Astrocyte (in vitro differentiated cells and primary cell): ENCODE measurements around the gene CES1. TPM values are rescaled to one million over a fixed set of nuclear protein-coding genes. Genes with fewer than 3 reads are reported as not detected.
"Not testable (repeated sequence)": the region's sequence is repeated elsewhere in the genome, so short reads cannot be mapped to it uniquely, and the experiment has no call there.

Experiments
- DNase-seq: peaks from one replicate; pipeline ENCODE4 v3.0.0-alpha.2; 2010; ENCODE audit warnings: low read depth
- FAIRE-seq: peaks from 2 replicates; lab custom pipeline; 2011; peaks lifted over from hg19 to GRCh38; lab: Jason Lieb, UNC
- H2AFZ ChIP-seq: 2 replicates; pipeline ENCODE4 v1.6.0; 2012; ENCODE audit warnings: low read depth, low read length, inconsistent platforms
- H3K27ac ChIP-seq: 2 replicates; pipeline ENCODE4 v1.5.1; 2011; ENCODE audit warnings: low read depth, low read length, inconsistent platforms
- H3K27me3 ChIP-seq: 2 replicates; pipeline ENCODE4 v1.6.0; 2011; ENCODE audit warnings: low read length, inconsistent platforms; ENCODE audit not compliant: insufficient read depth
- H3K36me3 ChIP-seq: 2 replicates; pipeline ENCODE4 v1.5.1; 2011; ENCODE audit warnings: low read length, inconsistent platforms; ENCODE audit not compliant: insufficient read depth
- H3K4me1 ChIP-seq: 2 replicates; pipeline ENCODE4 v1.5.1; 2011; ENCODE audit warnings: low read length, inconsistent platforms; ENCODE audit not compliant: insufficient read depth
- H3K4me2 ChIP-seq: 2 replicates; pipeline ENCODE4 v1.6.0; 2012; ENCODE audit warnings: low read length, inconsistent platforms
- H3K4me3 ChIP-seq: 2 replicates; pipeline ENCODE4 v1.5.1; 2011; ENCODE audit warnings: low read depth, mild to moderate bottlenecking, low read length, inconsistent platforms; ENCODE audit not compliant: insufficient read depth
- H3K79me2 ChIP-seq: 2 replicates; pipeline ENCODE4 v1.6.0; 2012; ENCODE audit warnings: mild to moderate bottlenecking, low read length, inconsistent platforms; ENCODE audit not compliant: insufficient read depth
- H3K9ac ChIP-seq: 2 replicates; pipeline ENCODE4 v1.6.0; 2012; ENCODE audit warnings: mild to moderate bottlenecking, low read length, inconsistent platforms
- H3K9me3 ChIP-seq: 2 replicates; pipeline ENCODE4 v1.5.1; 2012; ENCODE audit warnings: low read depth, mild to moderate bottlenecking, low read length, inconsistent platforms; ENCODE audit not compliant: insufficient read depth
- H4K20me1 ChIP-seq: 2 replicates; pipeline ENCODE4 v1.6.0; 2012; ENCODE audit warnings: low read length, inconsistent platforms; ENCODE audit not compliant: insufficient read depth
- H3K27ac Mint-ChIP-seq: one replicate; pipeline ENCODE4 v1.8.0; 2021; ENCODE audit warnings: mild to moderate bottlenecking, mixed read lengths; ENCODE audit not compliant: unreplicated experiment
- H3K27me3 Mint-ChIP-seq: one replicate; pipeline ENCODE4 v1.8.0; 2021; ENCODE audit warnings: low read depth, mixed read lengths; ENCODE audit not compliant: unreplicated experiment
- H3K36me3 Mint-ChIP-seq: one replicate; pipeline ENCODE4 v1.8.0; 2021; ENCODE audit warnings: low read depth, mixed read lengths; ENCODE audit not compliant: unreplicated experiment
- H3K4me1 Mint-ChIP-seq: one replicate; pipeline ENCODE4 v1.8.0; 2021; ENCODE audit warnings: low read depth, mixed read lengths; ENCODE audit not compliant: unreplicated experiment
- H3K4me3 Mint-ChIP-seq: one replicate; pipeline ENCODE4 v1.8.0; 2021; ENCODE audit warnings: mild to moderate bottlenecking, moderate library complexity, mixed read lengths; ENCODE audit not compliant: unreplicated experiment
- H3K9me3 Mint-ChIP-seq: one replicate; pipeline ENCODE4 v1.8.0; 2021; ENCODE audit warnings: mild to moderate bottlenecking, mixed read lengths; ENCODE audit not compliant: unreplicated experiment
- EZH2 ChIP-seq: IDR thresholded peaks from 2 replicates; pipeline ENCODE4 v1.6.1; 2012; ENCODE audit warnings: mild to moderate bottlenecking, low read length, inconsistent platforms; ENCODE audit not compliant: insufficient read depth
- total RNA-seq: library from RNA; stranded (reverse); gene quantifications from 2 replicates; pipeline ENCODE4 v1.2.1, GENCODE V29; 2021
- TF ChIP-seq, protein P1 (sequence below): IDR thresholded peaks from 2 replicates; pipeline ENCODE4 v1.5.1; 2011; ENCODE audit warnings: low read depth, mild to moderate bottlenecking, inconsistent platforms, low read length, moderate library complexity; ENCODE audit not compliant: insufficient read depth

Gene CES1
- total RNA-seq, 1 donor from 2014 or later: not detected

DNA sequence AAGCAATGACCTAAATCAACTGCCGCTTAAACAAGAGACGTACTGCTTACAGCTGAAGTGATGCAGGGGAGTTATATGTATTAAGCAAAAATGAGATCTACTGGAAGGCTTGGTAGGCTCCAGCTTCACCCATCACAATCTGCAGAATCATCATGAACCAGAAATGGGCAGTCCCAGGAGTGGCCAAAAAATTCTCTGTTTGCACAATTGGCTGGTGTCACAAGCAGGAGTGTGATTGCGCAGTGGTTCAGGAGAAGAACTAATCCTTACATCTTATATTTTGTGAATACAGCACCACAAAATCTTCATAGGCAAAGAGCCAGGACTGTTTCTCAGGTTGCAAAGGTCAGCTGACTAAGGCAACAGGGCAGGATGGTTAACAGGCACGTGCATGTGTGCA is 75.9 kb downstream of the CES1 start:
- Histone ChIP-seq H3K9ac (no peak overlapping the region), H3K27ac (no peak overlapping the region), H3K4me2 (no peak overlapping the region), H3K36me3 (no peaks in the 10 kb centered on the region), H2AFZ (no peak overlapping the region), H3K9me3 (no peaks in the 10 kb centered on the region), H4K20me1 (no peaks in the 10 kb centered on the region), H3K79me2 (no peaks in the 10 kb centered on the region), H3K27me3 (no peaks in the 10 kb centered on the region), H3K4me1 (no peaks in the 10 kb centered on the region), H3K4me3 (no peak overlapping the region)
- Mint-ChIP-seq H3K36me3 (peaks cover 2% of the 10 kb centered on the region), H3K27ac (no peak overlapping the region), H3K4me1 (peaks cover 1% of the 10 kb centered on the region), H3K4me3 (no peak overlapping the region), H3K27me3 (peaks cover 39% of the 10 kb centered on the region), H3K9me3 (peaks cover 15% of the 10 kb centered on the region)
- FAIRE-seq (no peak), DNase-seq (no peak)
- TF ChIP-seq, protein P1, sequence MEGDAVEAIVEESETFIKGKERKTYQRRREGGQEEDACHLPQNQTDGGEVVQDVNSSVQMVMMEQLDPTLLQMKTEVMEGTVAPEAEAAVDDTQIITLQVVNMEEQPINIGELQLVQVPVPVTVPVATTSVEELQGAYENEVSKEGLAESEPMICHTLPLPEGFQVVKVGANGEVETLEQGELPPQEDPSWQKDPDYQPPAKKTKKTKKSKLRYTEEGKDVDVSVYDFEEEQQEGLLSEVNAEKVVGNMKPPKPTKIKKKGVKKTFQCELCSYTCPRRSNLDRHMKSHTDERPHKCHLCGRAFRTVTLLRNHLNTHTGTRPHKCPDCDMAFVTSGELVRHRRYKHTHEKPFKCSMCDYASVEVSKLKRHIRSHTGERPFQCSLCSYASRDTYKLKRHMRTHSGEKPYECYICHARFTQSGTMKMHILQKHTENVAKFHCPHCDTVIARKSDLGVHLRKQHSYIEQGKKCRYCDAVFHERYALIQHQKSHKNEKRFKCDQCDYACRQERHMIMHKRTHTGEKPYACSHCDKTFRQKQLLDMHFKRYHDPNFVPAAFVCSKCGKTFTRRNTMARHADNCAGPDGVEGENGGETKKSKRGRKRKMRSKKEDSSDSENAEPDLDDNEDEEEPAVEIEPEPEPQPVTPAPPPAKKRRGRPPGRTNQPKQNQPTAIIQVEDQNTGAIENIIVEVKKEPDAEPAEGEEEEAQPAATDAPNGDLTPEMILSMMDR: no peak
- no peak for TF ChIP-seq EZH2

DNA sequence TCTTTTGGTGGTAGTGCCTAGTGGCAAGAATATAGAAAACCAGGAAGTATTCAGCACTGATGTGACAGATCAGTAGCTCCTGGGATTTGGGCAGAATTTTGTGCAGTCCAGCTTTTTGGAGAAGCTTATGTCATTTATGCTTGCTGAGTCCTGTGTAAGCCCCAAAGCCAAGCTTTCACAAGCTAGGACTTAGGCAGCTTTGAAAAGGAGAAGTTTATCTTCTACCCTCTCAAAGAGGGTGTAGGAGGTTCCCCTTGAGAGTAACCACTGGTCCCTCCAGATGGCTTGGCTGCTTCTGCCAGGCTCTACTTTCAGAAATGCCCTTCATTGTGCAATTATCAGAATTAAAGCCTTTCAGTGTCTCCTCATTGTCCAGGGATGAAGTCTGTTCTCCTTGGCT is 78.8 kb downstream of the CES1 start:
- Histone ChIP-seq H3K9me3 (no peaks in the 10 kb centered on the region), H2AFZ (no peak overlapping the region), H3K27me3 (no peaks in the 10 kb centered on the region), H3K9ac (no peak overlapping the region), H3K4me1 (no peaks in the 10 kb centered on the region), H3K36me3 (no peaks in the 10 kb centered on the region), H3K79me2 (no peaks in the 10 kb centered on the region), H3K4me3 (no peak overlapping the region), H3K4me2 (no peak overlapping the region), H3K27ac (no peak overlapping the region), H4K20me1 (no peaks in the 10 kb centered on the region)
- Mint-ChIP-seq H3K27me3 (peaks cover 23% of the 10 kb centered on the region), H3K4me1 (peaks cover 1% of the 10 kb centered on the region), H3K9me3 (peaks cover 15% of the 10 kb centered on the region), H3K4me3 (no peak overlapping the region), H3K36me3 (peaks cover 2% of the 10 kb centered on the region), H3K27ac (no peak overlapping the region)
- no peak for FAIRE-seq
- no peak for TF ChIP-seq EZH2
- TF ChIP-seq, protein P1: no peak
- no peak for DNase-seq

DNA sequence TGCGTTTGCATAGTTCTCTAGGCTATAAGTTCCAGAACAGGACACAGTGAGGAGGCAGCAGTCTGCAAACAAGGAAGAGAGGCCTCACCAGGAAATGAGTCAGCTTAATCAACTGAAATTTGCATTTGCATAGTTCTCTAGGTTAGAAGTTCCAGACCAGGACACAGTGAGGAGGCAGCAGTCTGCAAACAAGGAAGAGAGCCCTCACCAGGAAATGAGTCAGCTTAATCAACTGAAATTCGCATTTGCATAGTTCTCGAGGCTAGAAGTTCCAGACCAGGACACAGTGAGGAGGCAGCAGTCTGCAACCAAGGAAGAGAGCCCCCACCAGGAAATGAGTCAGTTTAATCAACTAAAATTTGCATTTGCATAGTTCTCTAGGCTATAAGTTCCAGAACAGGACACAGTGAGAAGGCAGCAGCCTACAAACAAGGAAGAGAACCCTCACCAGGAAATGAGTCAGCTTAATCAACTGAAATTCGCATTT is 79.7 kb downstream of the CES1 start:
- H3K4me1 Mint-ChIP-seq, H3K27ac ChIP-seq, H3K4me3 Mint-ChIP-seq, H3K4me1 ChIP-seq, DNase-seq, H3K4me3 ChIP-seq, H3K36me3 Mint-ChIP-seq, H3K27ac Mint-ChIP-seq, H3K4me2 ChIP-seq, H3K9me3 ChIP-seq, H2AFZ ChIP-seq, FAIRE-seq, H3K79me2 ChIP-seq, H3K27me3 ChIP-seq, H3K36me3 ChIP-seq, H3K9ac ChIP-seq, H4K20me1 ChIP-seq: not testable (repeated sequence)
- Mint-ChIP-seq H3K27me3 (peaks cover 19% of the 10 kb centered on the region), H3K9me3 (peaks cover 15% of the 10 kb centered on the region)

Other genes starting within 250 kb of the CES1 start
- gene SLC6A2, start 177.1 kb downstream of the CES1 start, total RNA-seq: not detected in 2 replicates
- gene CES5A, start 42.3 kb upstream of the CES1 start, total RNA-seq: not detected in 2 replicates